NCI-H748 treated with DMSO at 0.1 percent for 48 hours (cell line): ENCODE results near the gene KIT.

Source experiments
- DNase-seq: peaks from one replicate; lab custom pipeline; 2025; lab: John Stamatoyannopoulos, UW

The KIT gene

GRCh38 chr4:54660591-54660990 lies 2.8 kb downstream of the KIT start:
- no peak for DNase-seq

DNA sequence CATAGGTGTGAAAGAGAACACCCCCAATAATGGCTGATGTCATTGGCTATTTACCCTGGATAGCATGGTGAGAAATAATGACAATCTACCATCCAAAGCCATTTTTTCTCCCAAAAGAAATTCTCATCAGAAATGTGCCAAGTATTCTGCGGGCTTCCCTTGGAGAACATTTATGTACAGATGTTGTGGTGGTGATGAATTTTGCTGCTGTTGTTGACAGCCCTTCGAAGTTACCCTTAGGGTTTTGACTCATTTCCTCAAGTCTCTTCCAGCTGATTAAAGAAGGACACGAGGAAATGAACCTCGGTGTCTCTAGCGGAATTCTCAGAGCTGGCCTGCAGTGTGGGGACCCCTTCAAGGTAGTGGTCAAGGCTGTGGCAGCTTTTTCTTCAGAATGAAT lies 3.4 kb downstream of the KIT start:
- DNase-seq, result no peak

DNA sequence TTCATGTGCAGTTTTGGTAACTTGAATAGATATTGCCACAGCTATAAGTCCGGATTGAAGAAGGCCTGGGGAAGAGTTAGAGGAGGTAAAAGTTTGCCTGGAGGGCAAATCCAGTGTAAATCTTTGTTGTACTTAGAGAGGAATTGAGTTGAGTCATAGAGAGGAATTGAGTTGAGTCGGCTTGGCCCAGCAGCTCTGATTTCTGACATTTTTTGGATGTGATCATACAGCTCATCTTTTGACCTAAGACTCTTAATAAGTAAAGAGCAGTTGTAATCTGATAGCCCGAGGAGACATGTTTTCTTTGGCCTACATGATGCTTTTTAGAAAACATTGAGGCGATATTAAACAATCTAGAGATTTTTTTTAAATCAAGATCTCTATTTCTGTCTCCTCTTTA lies 3.9 kb downstream of the KIT start:
- no peak for DNase-seq

- DNase-seq, result no peak
These were observed 4.4 kb downstream of the KIT start for GRCh38 chr4:54662123-54662522.

GRCh38 chr4:54662901-54663585 lies 5.3 kb downstream of the KIT start:
- no peak for DNase-seq

GRCh38 chr4:54664400-54664799 lies 6.6 kb downstream of the KIT start:
- no peak for DNase-seq

- DNase-seq, result no peak
These were observed 10.4 kb downstream of the KIT start for GRCh38 chr4:54668014-54668611.

GRCh38 chr4:54669831-54670230 lies 12.1 kb downstream of the KIT start:
- no peak for DNase-seq

DNA sequence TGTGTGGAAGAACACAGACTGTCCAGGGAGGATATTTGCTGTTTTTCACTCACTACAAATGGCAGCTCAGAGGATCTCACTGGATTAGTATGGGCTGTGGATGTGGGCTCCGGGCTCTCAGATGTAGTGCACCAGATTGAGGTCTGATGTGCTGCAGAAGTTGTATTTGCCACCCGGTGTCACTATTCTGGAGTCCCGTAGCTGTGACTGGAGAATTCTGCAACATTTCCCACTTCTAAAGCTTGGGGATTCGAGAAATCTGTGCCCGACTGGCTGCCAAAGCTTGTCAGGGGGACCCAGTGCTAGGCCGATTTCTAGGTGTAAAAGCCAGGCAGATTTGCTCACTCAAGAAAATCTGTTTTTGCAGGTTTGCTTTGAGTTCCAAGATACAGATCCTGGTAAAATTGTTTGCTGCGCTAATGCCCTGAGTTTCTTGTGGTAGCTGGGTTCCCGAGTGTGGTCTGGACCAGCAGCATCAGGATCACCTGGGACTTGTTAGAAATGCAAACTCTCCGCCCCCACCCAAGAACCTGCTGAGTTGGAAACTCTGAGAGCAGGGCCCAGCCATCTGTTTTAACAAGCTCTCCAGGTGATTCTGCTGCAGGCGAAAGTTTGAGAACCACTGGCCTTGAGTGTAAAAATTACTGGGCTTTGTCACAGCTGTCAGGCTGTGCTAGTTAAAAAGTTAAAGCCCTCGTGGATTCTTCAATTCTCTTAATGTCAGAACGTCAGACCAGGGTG lies 18.1 kb downstream of the KIT start:
- no peak for DNase-seq

DNA sequence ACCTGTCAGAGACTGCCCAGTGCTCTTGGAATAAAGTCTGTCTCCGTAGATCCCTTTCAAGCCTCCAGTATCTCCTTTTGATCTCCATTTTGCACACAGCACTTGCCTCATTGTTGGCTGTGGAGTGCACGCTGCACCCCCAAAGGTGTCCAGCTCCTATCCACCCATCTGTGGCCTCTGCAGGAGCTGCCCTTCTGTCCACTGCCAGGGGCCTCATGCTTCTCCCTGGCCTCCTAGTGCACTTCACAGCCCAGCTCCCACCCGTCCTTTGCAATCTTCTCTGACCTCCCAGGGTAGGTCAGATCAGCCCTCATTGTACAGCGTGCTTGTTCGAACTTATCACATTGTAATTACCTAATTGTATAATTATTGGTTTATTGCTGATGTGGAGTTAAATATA lies 18.9 kb downstream of the KIT start:
- DNase-seq, result no peak

- no peak for DNase-seq
These were observed 19.7 kb downstream of the KIT start for GRCh38 chr4:54677416-54677815.

GRCh38 chr4:54677853-54678650 lies 20.3 kb downstream of the KIT start:
- no peak for DNase-seq

DNA sequence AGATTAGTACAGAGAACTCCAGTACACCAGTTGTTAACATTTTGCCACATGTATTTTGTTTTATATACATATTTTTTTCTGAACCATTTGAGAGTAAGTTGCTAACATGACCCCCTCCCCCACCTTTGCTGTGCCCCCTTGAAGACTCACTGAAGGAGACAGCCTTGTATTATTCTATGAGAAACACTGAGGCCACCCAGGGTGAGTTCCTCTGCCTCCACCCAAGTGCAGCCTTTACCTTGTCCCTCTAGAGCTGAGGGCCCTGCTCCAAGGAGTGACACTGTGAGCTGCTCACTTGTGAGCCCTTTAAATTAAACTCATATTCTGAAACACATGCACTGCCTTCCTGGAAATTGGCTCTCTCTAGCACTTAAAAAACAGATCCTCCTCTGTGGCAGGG lies 21.1 kb downstream of the KIT start:
- no peak for DNase-seq

DNA sequence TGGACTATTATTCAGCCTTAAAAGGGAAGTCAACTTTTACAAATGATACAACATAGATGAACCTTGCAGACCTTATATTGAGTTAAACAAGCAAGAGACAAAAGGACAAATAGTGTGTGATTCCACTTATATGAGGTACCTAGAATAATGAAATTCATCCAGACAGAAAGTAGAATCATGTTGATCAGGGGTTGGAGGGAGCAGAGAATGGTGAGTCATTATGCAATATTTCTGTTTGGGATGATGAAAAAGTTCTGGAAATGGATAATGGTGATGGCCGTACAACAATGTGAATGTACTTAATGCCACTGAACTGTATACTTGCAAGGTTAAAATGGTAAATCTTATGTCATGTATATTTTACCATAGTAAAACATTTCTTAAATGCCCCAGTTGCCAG lies 22.1 kb downstream of the KIT start:
- no peak for DNase-seq

GRCh38 chr4:54683616-54684346 lies 26.0 kb downstream of the KIT start:
- no peak for DNase-seq

GRCh38 chr4:54685810-54686209 lies 28.1 kb downstream of the KIT start:
- DNase-seq, result no peak

GRCh38 chr4:54687887-54688841 lies 30.4 kb downstream of the KIT start:
- DNase-seq, result no peak

- no peak for DNase-seq
These were observed 37.6 kb downstream of the KIT start for GRCh38 chr4:54695337-54695736.

DNA sequence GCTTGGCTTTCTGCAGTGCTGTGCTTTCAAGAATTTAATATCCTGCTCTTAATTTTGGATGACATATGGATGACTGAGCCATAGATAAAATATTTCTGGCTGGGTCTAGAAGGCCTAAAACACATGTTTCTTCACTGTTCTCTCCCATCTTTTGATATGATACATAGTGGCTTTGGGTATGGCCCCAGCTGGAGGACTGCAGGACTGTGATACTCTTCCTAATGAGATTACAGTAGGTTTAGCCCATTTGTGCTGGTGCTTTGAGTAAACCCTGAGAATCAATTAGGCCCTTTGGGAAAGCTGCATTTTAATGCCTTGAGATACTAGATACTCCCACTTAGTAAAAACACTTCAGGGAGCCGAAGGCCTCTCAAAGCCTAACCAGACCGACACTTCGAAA lies 38.0 kb downstream of the KIT start:
- DNase-seq, result no peak

DNA sequence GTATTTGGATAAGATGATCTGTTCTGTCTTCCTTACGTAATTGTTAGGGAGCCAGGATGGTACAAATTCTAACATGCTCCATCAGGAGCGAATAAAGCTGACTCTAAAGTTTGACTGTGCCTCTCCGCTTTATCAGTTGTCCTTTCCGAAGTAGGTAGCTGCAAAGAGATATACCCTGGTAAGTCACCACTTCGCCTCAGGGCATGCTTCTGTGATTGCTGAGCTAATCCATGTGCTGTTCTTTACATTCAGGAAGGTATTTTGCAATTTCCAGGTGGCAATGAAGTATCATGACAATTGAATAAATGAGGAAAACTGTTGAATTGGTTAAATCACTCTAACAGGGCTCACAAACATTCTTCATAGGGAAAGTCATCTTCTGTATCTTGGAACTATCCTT lies 38.9 kb downstream of the KIT start:
- DNase-seq, result no peak

GRCh38 chr4:54700986-54701385 lies 43.2 kb downstream of the KIT start:
- DNase-seq, result no peak
